Measurements from ENCODE around the gene PPFIA2.

DNA sequence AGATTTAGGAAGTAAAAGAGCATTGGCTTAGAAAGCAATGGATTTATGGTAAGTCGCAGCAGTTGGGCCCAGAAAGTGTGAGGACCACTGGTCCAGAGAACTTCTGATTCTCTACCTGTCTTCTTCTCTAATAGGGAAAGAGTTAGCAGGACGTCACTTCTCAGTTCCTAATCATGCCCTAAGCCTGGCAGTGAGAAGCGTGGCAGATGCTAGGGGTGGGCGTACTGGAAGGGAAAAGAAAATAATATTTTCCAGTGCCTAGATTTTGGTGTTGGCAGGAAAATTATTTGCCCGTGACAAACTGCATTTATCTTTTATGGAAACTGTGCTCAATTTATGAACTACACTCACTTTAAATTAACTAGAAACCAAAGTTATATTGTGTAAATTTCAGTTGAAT is 212.3 kb downstream of the PPFIA2 start:
- TF ChIP-seq OSR1 (CRISPR knock-in tag; IDR thresholded peaks at IDR 0.05) (no peak), BACH2 (CRISPR knock-in tag; IDR thresholded peaks at IDR 0.05; ENCODE audit: borderline replicate concordance) (no peak), TOX (CRISPR knock-in tag; IDR thresholded peaks at IDR 0.05; ENCODE audit: borderline replicate concordance) (no peak), ARNTL (CRISPR knock-in tag; IDR thresholded peaks at IDR 0.05; ENCODE audit: borderline replicate concordance, low read depth) (no peak), ISL1 (CRISPR knock-in tag; IDR thresholded peaks at IDR 0.05) (no peak), PPARA (CRISPR knock-in tag; IDR thresholded peaks at IDR 0.05; ENCODE audit: borderline replicate concordance) (no peak), ZFP3 (CRISPR knock-in tag; IDR thresholded peaks at IDR 0.05) (no peak), CSDC2 (CRISPR knock-in tag; IDR thresholded peaks at IDR 0.05) (no peak)
- TF ChIP-seq, protein P1, sequence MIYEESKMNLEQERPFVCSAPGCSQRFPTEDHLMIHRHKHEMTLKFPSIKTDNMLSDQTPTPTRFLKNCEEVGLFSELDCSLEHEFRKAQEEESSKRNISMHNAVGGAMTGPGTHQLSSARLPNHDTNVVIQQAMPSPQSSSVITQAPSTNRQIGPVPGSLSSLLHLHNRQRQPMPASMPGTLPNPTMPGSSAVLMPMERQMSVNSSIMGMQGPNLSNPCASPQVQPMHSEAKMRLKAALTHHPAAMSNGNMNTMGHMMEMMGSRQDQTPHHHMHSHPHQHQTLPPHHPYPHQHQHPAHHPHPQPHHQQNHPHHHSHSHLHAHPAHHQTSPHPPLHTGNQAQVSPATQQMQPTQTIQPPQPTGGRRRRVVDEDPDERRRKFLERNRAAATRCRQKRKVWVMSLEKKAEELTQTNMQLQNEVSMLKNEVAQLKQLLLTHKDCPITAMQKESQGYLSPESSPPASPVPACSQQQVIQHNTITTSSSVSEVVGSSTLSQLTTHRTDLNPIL (CRISPR knock-in tag; IDR thresholded peaks at IDR 0.05; ENCODE audit: low read depth) = no peak
- TF ChIP-seq, protein P2, sequence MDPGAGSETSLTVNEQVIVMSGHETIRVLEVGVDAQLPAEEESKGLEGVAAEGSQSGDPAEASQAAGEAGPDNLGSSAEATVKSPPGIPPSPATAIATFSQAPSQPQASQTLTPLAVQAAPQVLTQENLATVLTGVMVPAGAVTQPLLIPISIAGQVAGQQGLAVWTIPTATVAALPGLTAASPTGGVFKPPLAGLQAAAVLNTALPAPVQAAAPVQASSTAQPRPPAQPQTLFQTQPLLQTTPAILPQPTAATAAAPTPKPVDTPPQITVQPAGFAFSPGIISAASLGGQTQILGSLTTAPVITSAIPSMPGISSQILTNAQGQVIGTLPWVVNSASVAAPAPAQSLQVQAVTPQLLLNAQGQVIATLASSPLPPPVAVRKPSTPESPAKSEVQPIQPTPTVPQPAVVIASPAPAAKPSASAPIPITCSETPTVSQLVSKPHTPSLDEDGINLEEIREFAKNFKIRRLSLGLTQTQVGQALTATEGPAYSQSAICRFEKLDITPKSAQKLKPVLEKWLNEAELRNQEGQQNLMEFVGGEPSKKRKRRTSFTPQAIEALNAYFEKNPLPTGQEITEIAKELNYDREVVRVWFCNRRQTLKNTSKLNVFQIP (CRISPR knock-in tag; IDR thresholded peaks at IDR 0.05; ENCODE audit: borderline replicate concordance, low read depth) = no peak
- TF ChIP-seq, protein P3, sequence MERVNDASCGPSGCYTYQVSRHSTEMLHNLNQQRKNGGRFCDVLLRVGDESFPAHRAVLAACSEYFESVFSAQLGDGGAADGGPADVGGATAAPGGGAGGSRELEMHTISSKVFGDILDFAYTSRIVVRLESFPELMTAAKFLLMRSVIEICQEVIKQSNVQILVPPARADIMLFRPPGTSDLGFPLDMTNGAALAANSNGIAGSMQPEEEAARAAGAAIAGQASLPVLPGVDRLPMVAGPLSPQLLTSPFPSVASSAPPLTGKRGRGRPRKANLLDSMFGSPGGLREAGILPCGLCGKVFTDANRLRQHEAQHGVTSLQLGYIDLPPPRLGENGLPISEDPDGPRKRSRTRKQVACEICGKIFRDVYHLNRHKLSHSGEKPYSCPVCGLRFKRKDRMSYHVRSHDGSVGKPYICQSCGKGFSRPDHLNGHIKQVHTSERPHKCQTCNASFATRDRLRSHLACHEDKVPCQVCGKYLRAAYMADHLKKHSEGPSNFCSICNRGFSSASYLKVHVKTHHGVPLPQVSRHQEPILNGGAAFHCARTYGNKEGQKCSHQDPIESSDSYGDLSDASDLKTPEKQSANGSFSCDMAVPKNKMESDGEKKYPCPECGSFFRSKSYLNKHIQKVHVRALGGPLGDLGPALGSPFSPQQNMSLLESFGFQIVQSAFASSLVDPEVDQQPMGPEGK (CRISPR knock-in tag; IDR thresholded peaks at IDR 0.05; ENCODE audit: borderline replicate concordance) = no peak
